HG03378 (cell line): Measurements from ENCODE around the gene OSTF1.

Experiments
- ATAC-seq: cut with Tn5 transposase; IDR thresholded peaks from one replicate; pipeline ENCODE4 v1.9.1; 2021; ENCODE audit warnings: mild to moderate bottlenecking, moderate library complexity; ENCODE audit not compliant: unreplicated experiment

The OSTF1 gene

GRCh38 chr9:75117564-75117963 is 29.2 kb downstream of the OSTF1 start:
- ATAC-seq = no peak

- no peak for ATAC-seq
Observed at GRCh38 chr9:75120686-75121085, 32.4 kb downstream of the OSTF1 start.

- ATAC-seq = no peak
Observed at GRCh38 chr9:75121914-75122558, 33.7 kb downstream of the OSTF1 start.

- ATAC-seq = no peak
Observed at GRCh38 chr9:75123696-75124095, 35.4 kb downstream of the OSTF1 start.

- ATAC-seq = no peak
Observed at GRCh38 chr9:75128535-75128934, 40.2 kb downstream of the OSTF1 start.

GRCh38 chr9:75130172-75130571 is 41.9 kb downstream of the OSTF1 start:
- no peak for ATAC-seq

GRCh38 chr9:75130621-75131230 is 42.4 kb downstream of the OSTF1 start:
- ATAC-seq = no peak

- ATAC-seq = no peak
Observed at GRCh38 chr9:75131700-75132099, 43.4 kb downstream of the OSTF1 start.

GRCh38 chr9:75132244-75132643 is 43.9 kb downstream of the OSTF1 start:
- no peak for ATAC-seq

- no peak for ATAC-seq
Observed at GRCh38 chr9:75133396-75133795, 45.1 kb downstream of the OSTF1 start.

- no peak for ATAC-seq
Observed at GRCh38 chr9:75134495-75134894, 46.2 kb downstream of the OSTF1 start.

GRCh38 chr9:75138260-75139040 is 50.1 kb downstream of the OSTF1 start:
- no peak for ATAC-seq

- no peak for ATAC-seq
Observed at GRCh38 chr9:75139201-75139600, 50.9 kb downstream of the OSTF1 start.

GRCh38 chr9:75140261-75140660 is 51.9 kb downstream of the OSTF1 start:
- no peak for ATAC-seq

GRCh38 chr9:75142202-75142601 is 53.9 kb downstream of the OSTF1 start:
- ATAC-seq = peak; percentile 63

- no peak for ATAC-seq
Observed at GRCh38 chr9:75146229-75146628, 57.9 kb downstream of the OSTF1 start.

GRCh38 chr9:75147638-75148037 is 59.3 kb downstream of the OSTF1 start:
- ATAC-seq = peak; percentile 65

GRCh38 chr9:75148561-75148960 is 60.2 kb downstream of the OSTF1 start:
- ATAC-seq = no peak

- no peak for ATAC-seq
Observed at GRCh38 chr9:75149841-75150241, 61.5 kb downstream of the OSTF1 start.

- no peak for ATAC-seq
Observed at GRCh38 chr9:75150512-75150911, 62.2 kb downstream of the OSTF1 start.

GRCh38 chr9:75152416-75152815 is 64.1 kb downstream of the OSTF1 start:
- no peak for ATAC-seq

- no peak for ATAC-seq
Observed at GRCh38 chr9:75156858-75157257, 68.5 kb downstream of the OSTF1 start.
